SU-DHL-6 (cell line): ENCODE results near the gene PET100.
"Not testable (repeated sequence)": the region's sequence is repeated elsewhere in the genome, so short reads cannot be mapped to it uniquely, and the experiment has no call there.

ENCODE experiments used
- H2AFZ ChIP-seq: fragments of 200-600 bp; sonication (generic); 2 replicates; pipeline ENCODE4 v1.6.1; 2014; ENCODE audit warnings: low read depth, mild to moderate bottlenecking, moderate library complexity, mixed read lengths, antibody characterized with exemption, low read length; ENCODE audit not compliant: severe bottlenecking
- H3F3A ChIP-seq: fragments of 200-600 bp; shearing (Covaris generic); 2 replicates; pipeline ENCODE4 v1.6.0; 2016; ENCODE audit warnings: antibody characterized with exemption, mild to moderate bottlenecking; ENCODE audit not compliant: insufficient read depth
- H3K27ac ChIP-seq: fragments of 200-600 bp; sonication (generic); 2 replicates; pipeline ENCODE4 v1.5.1; 2016; ENCODE audit warnings: low read depth, mild to moderate bottlenecking, low read length, moderate library complexity, mixed read lengths
- H3K27me3 ChIP-seq: fragments of 200-600 bp; sonication (generic), shearing (Covaris generic); 2 replicates; pipeline ENCODE4 v1.6.0; 2014; ENCODE audit warnings: mild to moderate bottlenecking, low read length
- H3K36me3 ChIP-seq: fragments of 200-600 bp; sonication (generic); 2 replicates; pipeline ENCODE4 v1.6.1; 2014; ENCODE audit warnings: mild to moderate bottlenecking, low read length, mixed read lengths
- H3K4me2 ChIP-seq: fragments of 300-600, 200-600 bp; shearing (Covaris generic), sonication (generic); 2 replicates; pipeline ENCODE4 v1.6.0; 2014; ENCODE audit warnings: low read length, low read depth, mild to moderate bottlenecking; ENCODE audit not compliant: poor library complexity, severe bottlenecking
- H3K4me3 ChIP-seq: fragments of 200-600 bp; sonication (generic); 2 replicates; pipeline ENCODE4 v1.5.1; 2014; ENCODE audit warnings: antibody characterized with exemption, low read length, mild to moderate bottlenecking, mixed read lengths; ENCODE audit not compliant: insufficient read depth, poor library complexity, severe bottlenecking
- H3K79me2 ChIP-seq: fragments of 200-600 bp; sonication (generic); 2 replicates; pipeline ENCODE4 v1.6.1; 2014; ENCODE audit warnings: mild to moderate bottlenecking, low read length, moderate library complexity; ENCODE audit not compliant: insufficient read depth
- H3K9ac ChIP-seq: fragments of 200-600 bp; sonication (generic); 2 replicates; pipeline ENCODE4 v1.7.0; 2014; ENCODE audit warnings: mild to moderate bottlenecking, low read length
- H3K9me2 ChIP-seq: fragments of 200-600 bp; sonication (generic); replicated peaks from 2 replicates; pipeline ENCODE4 v1.6.1; 2014; ENCODE audit warnings: low read length; ENCODE audit not compliant: insufficient read depth
- H3K9me3 ChIP-seq: fragments of 200-600 bp; sonication (generic); 2 replicates; pipeline ENCODE4 v1.6.1; 2014; ENCODE audit warnings: low read length, mixed read lengths; ENCODE audit not compliant: insufficient read depth
- H4K20me1 ChIP-seq: fragments of 200-600 bp; sonication (generic); 2 replicates; pipeline ENCODE4 v1.6.1; 2014; ENCODE audit warnings: low read depth, mild to moderate bottlenecking, antibody characterized with exemption, low read length, moderate library complexity, mixed read lengths
- CTCF ChIP-seq: fragments of 200-600 bp; sonication (generic); IDR thresholded peaks from one replicate; pipeline ENCODE4 v1.5.1; 2017; ENCODE audit warnings: antibody characterized with exemption, mild to moderate bottlenecking, low read length, moderate library complexity; ENCODE audit not compliant: insufficient read depth, poor library complexity, severe bottlenecking
- EZH2phosphoT487 ChIP-seq: fragments of 200-600 bp; sonication (generic), shearing (Covaris generic); conservative IDR thresholded peaks from 2 replicates; pipeline ENCODE4 v1.6.1; 2018; ENCODE audit warnings: mild to moderate bottlenecking, antibody characterized with exemption, low read length, moderate library complexity, mixed read lengths

Gene PET100

GRCh38 chr19:7643031-7643415, 13.4 kb downstream of the PET100 start:
- TF ChIP-seq EZH2phosphoT487 (no peak), CTCF (no peak)
- no peaks in the 10 kb centered on the region for H3F3A ChIP-seq
- H2AFZ ChIP-seq, result no peak overlapping the region
- H3K27me3 ChIP-seq, result no peaks in the 10 kb centered on the region
- no peaks in the 10 kb centered on the region for H3K79me2 ChIP-seq
- no peak overlapping the region for H3K4me3 ChIP-seq
- no peak overlapping the region for H3K9ac ChIP-seq
- no peak overlapping the region for H3K27ac ChIP-seq
- H3K4me2 ChIP-seq, result no peak overlapping the region
- H4K20me1 ChIP-seq, result no peaks in the 10 kb centered on the region
- H3K9me2 ChIP-seq, result no peaks in the 10 kb centered on the region
- H3K9me3 ChIP-seq, result no peaks in the 10 kb centered on the region
- H3K36me3 ChIP-seq, result no peaks in the 10 kb centered on the region

GRCh38 chr19:7643629-7644549, 14.3 kb downstream of the PET100 start:
- not testable (repeated sequence) for H3K4me3 ChIP-seq, H3K27me3 ChIP-seq, H2AFZ ChIP-seq, H3K4me2 ChIP-seq, H3F3A ChIP-seq, H3K27ac ChIP-seq, H3K9me2 ChIP-seq, H3K9me3 ChIP-seq, H4K20me1 ChIP-seq, H3K9ac ChIP-seq, H3K36me3 ChIP-seq, H3K79me2 ChIP-seq

- Histone ChIP-seq H3K36me3 (no peaks in the 10 kb centered on the region), H3K4me3 (no peak overlapping the region), H3K9me2 (no peaks in the 10 kb centered on the region), H3K27ac (no peak overlapping the region), H3K79me2 (no peaks in the 10 kb centered on the region), H3K9me3 (no peaks in the 10 kb centered on the region), H3K9ac (no peak overlapping the region), H3K27me3 (no peaks in the 10 kb centered on the region), H3K4me2 (no peak overlapping the region), H4K20me1 (no peaks in the 10 kb centered on the region), H2AFZ (no peak overlapping the region), H3F3A (no peaks in the 10 kb centered on the region)
- no peak for TF ChIP-seq EZH2phosphoT487
- TF ChIP-seq CTCF, result no peak
These were observed 14.9 kb downstream of the PET100 start for GRCh38 chr19:7644550-7644877.

- Histone ChIP-seq H3K27me3 (no peaks in the 10 kb centered on the region), H2AFZ (no peak overlapping the region), H3K36me3 (no peaks in the 10 kb centered on the region)
These were observed 15.6 kb downstream of the PET100 start for GRCh38 chr19:7645163-7645562.

More at GRCh38 chr19:7645163-7645562, 15.6 kb downstream of the PET100 start:
- H3K4me3 ChIP-seq, result no peak overlapping the region
- no peak overlapping the region for H3K4me2 ChIP-seq
- H3K9me3 ChIP-seq, result no peaks in the 10 kb centered on the region
- no peaks in the 10 kb centered on the region for H3F3A ChIP-seq
- H4K20me1 ChIP-seq, result no peaks in the 10 kb centered on the region
- no peaks in the 10 kb centered on the region for H3K9me2 ChIP-seq
- no peak for TF ChIP-seq CTCF
- TF ChIP-seq EZH2phosphoT487, result no peak
- no peak overlapping the region for H3K27ac ChIP-seq
- no peaks in the 10 kb centered on the region for H3K79me2 ChIP-seq
- H3K9ac ChIP-seq, result no peak overlapping the region
